Activated T-cell treated with anti-CD3 and anti-CD28 coated beads for 1 hour (primary cell): ENCODE data around the gene GGT1.
A peak's percentile ranks its signal among the peaks of the same experiment; 100 is the strongest.
"Not testable (repeated sequence)": the region's sequence is repeated elsewhere in the genome, so short reads cannot be mapped to it uniquely, and the experiment has no call there.

Experiments
- DNase-seq: peaks from one replicate; pipeline ENCODE4 v3.0.0-alpha.2; 2020; ENCODE audit warnings: low read depth

GGT1 gene

DNA sequence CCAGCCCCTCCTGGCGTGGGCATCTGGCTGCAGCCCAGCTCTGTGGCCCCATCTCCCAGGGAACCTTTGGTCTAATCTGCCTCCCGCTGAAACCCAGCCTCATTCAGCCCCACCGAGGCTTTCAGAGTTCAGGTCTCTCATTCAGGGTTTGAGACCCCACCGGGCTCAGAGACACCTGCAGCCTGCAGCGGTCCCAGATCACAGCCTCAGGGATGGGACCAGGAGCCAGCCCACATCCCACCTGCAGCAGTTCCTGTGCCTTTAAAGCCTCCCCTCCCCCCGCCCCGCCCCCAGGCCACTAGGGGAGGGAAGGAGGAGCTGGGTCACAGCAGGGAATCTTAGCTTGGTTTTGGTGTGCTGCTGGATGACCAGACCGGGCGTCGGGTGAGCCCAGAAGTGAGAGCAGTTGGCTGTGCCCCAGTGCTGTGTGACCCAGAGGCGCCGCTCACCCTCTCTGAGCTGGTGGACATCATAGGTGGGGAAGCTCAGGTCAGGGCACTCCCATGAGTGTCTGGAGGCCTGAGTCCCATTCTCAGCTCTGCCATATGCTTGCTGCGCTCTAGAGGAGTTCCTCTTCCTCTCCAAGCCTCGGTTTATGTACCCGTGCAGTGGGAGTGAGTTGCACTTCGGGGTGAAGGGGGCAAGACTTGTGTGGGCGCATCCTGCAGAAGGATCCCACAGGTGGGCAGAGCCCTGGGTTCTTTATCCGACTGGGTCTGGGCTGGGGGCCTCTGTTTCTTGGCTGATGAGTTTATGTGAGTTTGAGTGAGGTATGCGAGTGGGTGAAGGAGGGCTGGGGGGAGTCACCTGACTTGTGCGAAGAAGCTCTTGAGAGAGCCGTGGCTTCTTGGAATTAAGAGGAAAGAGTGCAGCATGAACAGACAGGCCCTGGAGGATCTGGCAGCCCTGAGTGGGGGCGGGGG is at the start of gene GGT1:
Gene GGT1 (plus strand): TSS at position 347 of the 923 bp plus-strand sequence. CDS start 7,889 bp downstream, outside the sequence.
- DNase-seq: not testable (repeated sequence)

- DNase-seq: no peak
These were observed 49.2 kb upstream of the GGT1 start for GRCh38 chr22:24553597-24554312.

DNA sequence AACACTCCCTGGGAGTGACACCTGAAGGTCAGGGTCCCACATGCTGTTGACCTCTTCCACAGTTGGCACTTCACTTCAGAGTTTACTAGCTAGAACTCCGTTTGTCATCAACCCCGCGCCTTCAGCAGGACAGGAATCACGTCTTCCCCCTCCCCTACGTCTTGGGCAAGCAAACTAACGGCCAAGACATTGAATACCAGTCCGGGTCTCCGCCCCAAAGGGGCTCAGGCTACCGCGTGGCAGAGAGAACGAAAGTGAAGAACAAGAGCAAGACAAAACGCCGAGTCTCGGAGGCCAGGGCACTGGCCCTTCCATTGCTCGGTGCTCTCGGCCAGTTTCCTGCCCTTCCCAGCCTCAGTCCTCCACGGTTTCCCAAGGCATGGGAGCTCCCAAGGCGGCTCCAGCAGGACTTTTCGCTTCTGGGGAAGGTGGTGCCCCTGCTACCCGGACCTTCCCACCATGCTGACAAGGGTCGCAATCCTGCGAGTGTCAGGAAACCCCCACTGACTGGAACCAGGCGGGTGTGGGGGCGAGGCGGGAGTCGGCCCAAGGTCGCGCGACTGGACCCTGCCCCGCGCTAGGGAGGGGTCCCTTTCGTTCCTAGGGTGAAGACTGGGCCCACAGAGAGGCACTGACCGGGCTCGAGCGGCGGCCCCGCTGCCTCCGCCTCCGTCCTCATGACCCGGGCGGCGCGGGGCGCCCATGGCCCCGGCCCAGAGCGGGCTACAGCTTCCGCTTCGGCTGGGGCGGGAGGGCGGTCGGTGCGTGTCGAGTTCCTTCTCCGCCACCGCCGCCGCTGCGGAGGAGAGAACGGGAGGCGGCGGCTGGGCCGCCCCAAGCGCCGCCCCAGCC is 48.5 kb upstream of the GGT1 start, which contains the start of gene GUCD1:
Gene GUCD1 (minus strand): TSS at position 826 of the 852 bp plus-strand sequence. CDS start 147 bp downstream, at position 679.
- DNase-seq: peak; percentile 9

GRCh38 chr22:24555165-24556039 is 47.6 kb upstream of the GGT1 start, which contains the start of gene SNRPD3:
Gene SNRPD3, plus strand, starts transcription at chr22:24555999. Its CDS starts 1,676 bp downstream, at chr22:24557675.
- peak; percentile 100 for DNase-seq

GRCh38 chr22:24559471-24559870 is 43.5 kb upstream of the GGT1 start:
- no peak for DNase-seq

DNA sequence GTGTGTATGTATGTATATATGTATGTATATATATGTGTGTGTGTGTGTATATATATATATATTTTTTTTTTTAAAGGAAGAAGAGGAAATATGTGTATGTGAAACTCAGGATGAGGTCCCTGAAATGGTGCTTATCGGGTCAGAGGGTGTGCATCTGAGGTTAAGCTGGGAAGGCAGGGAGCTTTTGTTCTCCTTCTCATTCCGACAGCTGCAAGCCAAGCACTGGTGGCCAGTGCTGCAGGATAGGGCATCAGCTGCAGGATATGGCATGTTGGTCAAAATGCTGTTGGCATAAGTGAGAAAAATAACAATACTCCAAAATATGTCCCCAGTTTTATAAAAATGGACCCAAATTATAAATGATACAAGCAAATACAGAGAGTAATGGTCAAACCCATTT is 39.7 kb upstream of the GGT1 start:
- no peak for DNase-seq

GRCh38 chr22:24564376-24565058 is 38.5 kb upstream of the GGT1 start:
- no peak for DNase-seq

DNA sequence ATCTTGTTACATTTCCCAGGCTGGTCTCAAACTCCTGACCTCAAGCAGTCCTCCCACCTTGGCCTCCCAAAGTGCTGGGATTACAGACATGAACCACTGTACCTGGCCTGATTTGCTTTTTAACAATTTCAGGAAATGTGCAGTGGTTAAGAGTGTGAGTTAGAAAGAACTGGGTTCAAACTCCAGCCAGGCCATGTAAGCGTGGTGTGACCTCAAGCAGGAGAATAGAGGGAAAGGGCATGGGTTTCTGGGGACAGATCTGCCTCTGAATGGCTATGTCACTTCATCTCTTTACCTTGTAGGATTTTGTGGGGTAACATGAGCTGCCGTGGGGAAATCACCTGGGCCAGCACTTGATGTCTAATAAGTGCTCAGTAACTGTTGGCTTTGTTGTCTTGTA is 37.9 kb upstream of the GGT1 start:
- no peak for DNase-seq

DNA sequence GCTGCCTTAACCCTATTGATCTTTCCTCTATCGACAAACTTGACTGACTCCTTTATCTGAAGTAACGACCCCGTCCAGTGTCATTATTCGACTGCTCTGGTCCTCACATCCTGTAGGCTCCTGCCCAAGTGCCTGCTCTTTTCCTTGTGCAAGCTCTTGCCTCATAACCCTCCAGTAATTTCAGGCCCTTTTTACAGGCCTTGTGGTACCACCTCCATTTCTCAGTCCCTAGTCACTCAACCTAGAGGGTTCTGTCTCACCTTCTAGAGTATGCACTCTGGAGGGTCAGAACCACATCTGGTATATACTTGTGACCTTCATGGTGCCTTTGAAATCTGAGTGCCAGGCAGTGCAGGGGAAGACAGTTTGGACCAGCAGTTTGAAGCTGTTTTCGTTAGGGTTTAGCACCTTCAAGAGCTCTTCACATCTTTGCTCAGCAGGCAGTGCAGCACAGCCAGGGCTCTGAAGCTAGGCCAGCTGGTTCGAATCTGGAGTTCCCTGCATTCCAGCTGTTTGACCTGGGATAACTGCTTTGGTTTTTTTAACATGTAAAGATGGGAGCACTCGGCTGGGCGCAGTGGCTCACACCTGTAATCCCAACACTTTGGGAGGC is 36.0 kb upstream of the GGT1 start:
- DNase-seq: no peak

GRCh38 chr22:24567668-24568067 is 35.3 kb upstream of the GGT1 start:
- DNase-seq: no peak

DNA sequence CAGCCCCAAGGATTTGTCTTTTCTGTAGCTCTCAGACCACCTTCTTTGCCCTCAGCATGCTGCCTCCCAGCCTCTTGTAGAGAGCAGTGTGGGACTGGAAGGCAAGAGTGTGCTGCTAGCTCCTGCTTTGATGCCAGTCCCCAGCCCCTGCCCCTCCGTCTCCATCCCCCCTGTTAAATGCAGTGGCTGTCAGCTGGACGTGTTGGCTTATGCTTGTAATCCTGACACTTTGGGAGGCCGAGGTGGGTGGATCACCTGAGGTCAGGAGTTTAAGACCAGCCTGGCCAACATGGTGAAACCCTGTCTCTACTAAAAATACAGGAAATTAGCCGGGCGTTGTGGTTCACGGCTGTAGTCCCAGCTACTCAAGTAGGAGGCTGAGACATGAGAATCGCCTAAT is 31.7 kb upstream of the GGT1 start:
- no peak for DNase-seq

DNA sequence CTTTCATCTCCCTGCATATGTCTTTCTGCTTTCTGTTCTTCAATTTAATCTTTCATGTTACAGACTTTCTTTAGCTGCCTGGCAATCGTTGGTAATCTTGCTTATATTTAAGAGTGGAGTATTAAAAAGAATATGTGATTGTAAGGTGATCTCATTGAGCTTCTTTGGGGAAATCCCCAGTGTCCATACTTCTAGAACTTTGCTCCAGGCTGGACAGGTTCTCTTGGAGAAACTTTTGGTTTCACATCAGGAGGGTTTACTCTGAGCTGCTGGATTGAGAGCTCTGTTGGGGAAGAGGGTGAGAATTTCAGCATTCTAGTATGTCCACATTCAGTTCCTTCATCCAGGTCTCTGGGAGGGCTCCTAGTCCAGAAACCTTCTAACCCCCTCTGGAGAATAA is 26.2 kb upstream of the GGT1 start:
- no peak for DNase-seq

DNA sequence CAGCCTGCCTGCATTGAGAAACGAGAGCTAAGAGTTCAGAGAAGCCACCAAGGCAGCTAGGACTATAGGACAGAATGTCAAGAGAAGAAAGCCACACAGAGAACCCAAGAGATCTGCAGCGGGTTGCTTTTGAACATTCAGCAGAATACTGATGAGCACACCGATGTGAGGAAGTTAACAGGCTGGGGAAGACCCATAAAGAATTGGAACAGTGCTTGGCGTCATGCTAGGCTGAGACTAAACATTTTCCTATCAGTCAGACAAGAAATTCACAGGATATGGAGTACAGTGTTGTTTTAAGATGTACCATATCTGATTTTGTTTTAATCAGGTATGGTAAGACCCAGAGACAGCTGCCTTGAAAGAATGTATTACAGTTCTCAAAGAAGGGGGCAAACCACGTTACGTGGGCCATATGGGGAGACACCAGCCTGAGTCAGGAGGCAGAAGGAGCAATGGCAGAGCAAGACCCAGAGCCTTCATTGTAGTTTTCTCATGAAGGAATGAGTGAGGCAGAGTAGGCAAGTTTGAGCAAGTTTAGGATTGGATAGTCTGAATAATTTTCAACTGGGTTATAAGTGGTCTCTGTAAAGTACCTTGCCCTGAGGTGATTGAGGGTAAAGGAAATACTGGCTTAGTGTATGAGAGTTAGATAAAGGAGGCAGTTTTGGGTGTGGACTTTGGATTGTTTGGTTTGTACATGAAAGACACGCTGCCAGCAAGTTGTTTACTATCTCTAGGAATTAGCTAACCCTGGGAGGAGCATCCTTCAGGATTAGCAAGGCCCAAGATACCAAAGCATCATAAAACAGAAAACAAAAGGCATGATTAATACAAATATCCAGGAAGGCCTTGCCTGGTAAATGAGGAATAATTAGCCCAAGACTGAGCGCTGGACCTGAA is 24.4 kb upstream of the GGT1 start:
- no peak for DNase-seq

- DNase-seq: no peak
These were observed 23.8 kb upstream of the GGT1 start for GRCh38 chr22:24579258-24579601.

DNA sequence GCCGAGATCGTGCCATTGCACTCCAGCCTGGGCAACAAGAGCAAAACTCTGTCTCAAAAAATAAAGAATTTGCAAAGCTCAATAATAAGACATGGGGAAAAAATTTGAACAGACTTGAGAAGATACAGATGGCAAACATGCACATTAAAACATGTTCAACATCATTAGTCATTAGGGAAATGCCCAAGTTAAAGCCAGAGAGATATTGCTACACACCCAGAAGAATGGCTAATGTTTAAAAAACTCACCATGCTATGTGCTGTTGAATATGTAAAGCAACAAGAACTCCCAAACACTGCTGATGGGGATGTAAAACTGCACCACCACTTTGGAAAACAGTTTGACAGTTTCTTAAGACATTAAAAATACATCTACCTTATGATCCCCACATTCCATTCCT is 22.7 kb upstream of the GGT1 start:
- DNase-seq: no peak

- no peak for DNase-seq
These were observed 20.8 kb upstream of the GGT1 start for GRCh38 chr22:24582056-24582814.

DNA sequence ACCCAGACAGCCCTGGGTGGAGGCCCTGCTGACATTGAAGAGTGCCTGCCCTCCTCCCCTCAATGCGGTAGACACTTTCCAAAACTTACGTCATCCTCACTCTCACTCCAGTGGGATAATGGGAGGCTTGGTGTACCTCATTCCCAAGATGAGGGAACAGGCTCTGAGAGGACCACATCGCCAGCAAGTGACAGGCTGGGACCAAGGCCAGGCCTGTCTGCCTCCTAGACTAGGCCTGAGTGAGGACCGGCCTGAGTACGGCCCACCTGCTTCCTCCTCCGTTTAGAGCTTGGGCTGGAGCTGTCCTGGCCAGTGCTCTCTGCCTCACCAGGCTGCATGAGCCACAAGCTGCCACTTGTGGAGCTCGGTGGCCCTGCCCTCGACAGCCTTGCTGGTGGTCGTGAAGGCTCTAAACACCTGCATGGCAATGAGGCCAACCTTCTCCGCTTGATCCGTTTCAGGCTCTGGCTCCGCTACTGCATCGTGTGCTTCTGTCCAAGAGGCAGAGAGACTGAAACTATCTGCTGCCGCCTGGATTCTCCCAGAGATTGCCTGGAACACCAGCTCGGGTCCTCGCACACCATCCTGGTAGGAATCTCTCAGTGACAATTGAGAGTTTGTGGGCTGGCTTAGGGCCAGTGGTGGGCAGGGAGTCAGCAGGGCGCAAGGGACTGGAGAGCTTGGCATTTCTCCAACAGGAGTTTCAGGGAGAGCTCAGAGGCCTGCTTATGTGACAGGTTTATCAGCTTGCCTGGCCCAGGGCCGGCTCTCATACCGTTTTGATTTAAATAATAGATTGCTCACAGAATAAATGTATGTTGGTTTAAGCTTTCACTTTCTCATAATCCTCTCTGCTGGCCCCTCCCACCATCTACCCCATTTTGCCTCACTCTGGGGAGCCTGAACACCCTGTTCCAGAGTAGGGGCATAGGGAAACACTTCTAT is 19.5 kb upstream of the GGT1 start:
- no peak for DNase-seq
